ENCODE results near the gene SCYGR3. TPM values are rescaled to one million over a fixed set of nuclear protein-coding genes. Genes with fewer than 3 reads are reported as not detected.

Gene SCYGR3
- total and polyA plus RNA-seq, 2 of the 13 experiments (the other 11 are each of a cell fraction or from before 2014, with no cell fraction given) = not detected

DNA sequence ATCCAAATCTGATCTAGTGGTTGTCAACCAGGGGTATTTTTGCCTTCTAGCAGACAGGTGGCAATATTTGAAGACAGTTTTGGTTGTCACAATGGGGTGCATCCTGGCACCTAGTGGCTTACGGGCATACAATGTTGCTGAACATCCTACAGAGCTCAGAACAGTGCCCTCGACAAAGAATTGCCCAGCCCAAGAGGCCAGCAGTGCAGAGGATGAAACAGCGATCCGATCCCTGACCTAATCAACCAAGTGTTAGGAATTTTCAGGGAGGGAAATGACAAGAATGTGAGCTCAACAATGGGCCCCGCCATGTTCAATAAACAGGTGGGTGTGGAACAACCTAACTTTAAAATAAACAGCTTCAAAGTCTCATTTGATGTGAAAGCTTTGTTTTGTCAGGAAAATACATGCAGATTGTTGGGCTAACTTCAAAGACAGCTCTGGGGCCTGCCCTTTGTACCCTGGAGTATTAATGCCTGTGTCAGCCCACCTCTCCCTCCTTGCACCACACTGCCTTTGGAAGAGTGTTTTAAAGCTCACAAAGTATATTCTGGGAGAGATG, 29.4 kb upstream of the SCYGR3 start:
- Histone ChIP-seq H3K9me3 (ENCODE audit: low read length) (no peaks in the 10 kb centered on the region), H4K20me1 (ENCODE audit: insufficient read depth, low read length) (no peaks in the 10 kb centered on the region), H3K27me3 (ENCODE audit: control insufficient read depth in 1 of 2, insufficient read depth in 2 of 2, low read length in 2 of 2) (no peaks in the 10 kb centered on the region), H3K79me2 (ENCODE audit: insufficient read depth, low read length) (no peaks in the 10 kb centered on the region), H3K4me3 (replicated peaks in 1 of 3; ENCODE audit: insufficient read depth in 1 of 3, low read depth in 2 of 3, low read length in 3 of 3) (peak overlapping the region in 1 of 3 experiments; percentile 18; a peak in 1 of 6 replicates), H2AFZ (ENCODE audit: low read length) (no peak overlapping the region), H3K27ac (ENCODE audit: extremely low read length, insufficient read depth, low read length) (peak overlapping the region; percentile 61), H3K4me2 (ENCODE audit: low read depth, low read length) (peak overlapping the region; percentile 55), H3K4me1 (ENCODE audit: insufficient read depth, low read length) (peaks cover 38% of the 10 kb centered on the region), H3K36me3 (replicated peaks in 1 of 2; ENCODE audit: control insufficient read depth in 1 of 2, insufficient read depth in 2 of 2, low read length in 2 of 2) (no peaks in the 10 kb centered on the region), H3K9ac (ENCODE audit: insufficient read depth, low read depth, low read length) (peak overlapping the region; percentile 45; the same call in 1 of the 2 replicates)
- in situ Hi-C loops (cut with HindIII; ENCODE audit: extremely low pct_ligation_motif_present, low pct_unique_long_range_greater_than_20kb) = no loop called here
- ChIA-PET POLR2A (interaction anchor here (1.1 to 1.4 kb wide), 6 partner anchors 14 to 305 kb away, joined by 3 to 6 read pairs (median 4); partner anchors contain the start of gene CCL20), CTCF (ENCODE audit: low intra/inter-chr PET ratio, low total read pairs) (interaction anchor here (0.8 kb wide), 1 partner anchor 9 kb away, joined by 3 read pairs; no protein-coding TSS in a partner anchor)
- intact Hi-C loops (cut with micrococcal nuclease; ENCODE audit: unreplicated experiment) = loop anchor here (1.0 to 5.0 kb wide), 3 partner anchors 122 to 172 kb away; partner anchors contain the start of genes AGFG1 and CCL20
- BruUV-seq (replicated peaks) = no TSS peak
- FAIRE-seq (peak; percentile 81), ATAC-seq (peak; percentile 95), DNase-seq (ENCODE audit: low spot score) (peak; percentile 98)
- 6% methylated on average over 5 of the region's 5 CpGs for WGBS (ENCODE audit: low lambda C conversion rate)
- TF ChIP-seq KDM6A (CRISPR knock-in tag; IDR thresholded peaks at IDR 0.05; ENCODE audit: low read depth) (peak; percentile 64; the same call in 1 of the 2 replicates), CHCHD3 (CRISPR knock-in tag; IDR thresholded peaks at IDR 0.05) (no peak), ZNF441 (CRISPR knock-in tag; IDR thresholded peaks at IDR 0.05; ENCODE audit: borderline replicate concordance) (peak; percentile 70; the same call in 1 of the 2 replicates), KDM3A (CRISPR knock-in tag; IDR thresholded peaks at IDR 0.05; ENCODE audit: low read depth) (peak; percentile 22; the same call in 1 of the 2 replicates), ZMYM4 (CRISPR knock-in tag; IDR thresholded peaks at IDR 0.05) (peak; percentile 73), TBL1XR1 (IDR thresholded peaks at IDR 0.05; ENCODE audit: borderline replicate concordance, low read length, partially characterized antibody) (peak; percentile 31), ZKSCAN5 (CRISPR knock-in tag; IDR thresholded peaks at IDR 0.05) (no peak), GFI1 (CRISPR knock-in tag; IDR thresholded peaks at IDR 0.05; ENCODE audit: borderline replicate concordance) (peak; percentile 80), KDM5A (IDR thresholded peaks at IDR 0.05; ENCODE audit: borderline replicate concordance, low read length) (no peak; the same call in 1 of the 2 replicates), NR2C2 (CRISPR knock-in tag; IDR thresholded peaks at IDR 0.05; ENCODE audit: borderline replicate concordance) (no peak), ZBTB21 (CRISPR knock-in tag; IDR thresholded peaks at IDR 0.05) (peak; percentile 66), ZNF501 (CRISPR knock-in tag; IDR thresholded peaks at IDR 0.05) (no peak), HDAC1 (CRISPR knock-in tag; IDR thresholded peaks at IDR 0.05) (peak; percentile 44; the same call in 1 of the 2 replicates)
- TF ChIP-seq, protein P1, sequence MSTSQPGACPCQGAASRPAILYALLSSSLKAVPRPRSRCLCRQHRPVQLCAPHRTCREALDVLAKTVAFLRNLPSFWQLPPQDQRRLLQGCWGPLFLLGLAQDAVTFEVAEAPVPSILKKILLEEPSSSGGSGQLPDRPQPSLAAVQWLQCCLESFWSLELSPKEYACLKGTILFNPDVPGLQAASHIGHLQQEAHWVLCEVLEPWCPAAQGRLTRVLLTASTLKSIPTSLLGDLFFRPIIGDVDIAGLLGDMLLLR (CRISPR knock-in tag; IDR thresholded peaks at IDR 0.05) = no peak
- TF ChIP-seq, protein P2, sequence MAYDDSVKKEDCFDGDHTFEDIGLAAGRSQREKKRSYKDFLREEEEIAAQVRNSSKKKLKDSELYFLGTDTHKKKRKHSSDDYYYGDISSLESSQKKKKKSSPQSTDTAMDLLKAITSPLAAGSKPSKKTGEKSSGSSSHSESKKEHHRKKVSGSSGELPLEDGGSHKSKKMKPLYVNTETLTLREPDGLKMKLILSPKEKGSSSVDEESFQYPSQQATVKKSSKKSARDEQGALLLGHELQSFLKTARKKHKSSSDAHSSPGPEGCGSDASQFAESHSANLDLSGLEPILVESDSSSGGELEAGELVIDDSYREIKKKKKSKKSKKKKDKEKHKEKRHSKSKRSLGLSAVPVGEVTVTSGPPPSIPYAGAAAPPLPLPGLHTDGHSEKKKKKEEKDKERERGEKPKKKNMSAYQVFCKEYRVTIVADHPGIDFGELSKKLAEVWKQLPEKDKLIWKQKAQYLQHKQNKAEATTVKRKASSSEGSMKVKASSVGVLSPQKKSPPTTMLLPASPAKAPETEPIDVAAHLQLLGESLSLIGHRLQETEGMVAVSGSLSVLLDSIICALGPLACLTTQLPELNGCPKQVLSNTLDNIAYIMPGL (CRISPR knock-in tag; IDR thresholded peaks at IDR 0.05; ENCODE audit: borderline replicate concordance in 1 of 2, low read depth in 1 of 2) = peak in 1 of 2 experiments; percentile 56; a peak in 1 of 4 replicates
- TF ChIP-seq, protein P3, sequence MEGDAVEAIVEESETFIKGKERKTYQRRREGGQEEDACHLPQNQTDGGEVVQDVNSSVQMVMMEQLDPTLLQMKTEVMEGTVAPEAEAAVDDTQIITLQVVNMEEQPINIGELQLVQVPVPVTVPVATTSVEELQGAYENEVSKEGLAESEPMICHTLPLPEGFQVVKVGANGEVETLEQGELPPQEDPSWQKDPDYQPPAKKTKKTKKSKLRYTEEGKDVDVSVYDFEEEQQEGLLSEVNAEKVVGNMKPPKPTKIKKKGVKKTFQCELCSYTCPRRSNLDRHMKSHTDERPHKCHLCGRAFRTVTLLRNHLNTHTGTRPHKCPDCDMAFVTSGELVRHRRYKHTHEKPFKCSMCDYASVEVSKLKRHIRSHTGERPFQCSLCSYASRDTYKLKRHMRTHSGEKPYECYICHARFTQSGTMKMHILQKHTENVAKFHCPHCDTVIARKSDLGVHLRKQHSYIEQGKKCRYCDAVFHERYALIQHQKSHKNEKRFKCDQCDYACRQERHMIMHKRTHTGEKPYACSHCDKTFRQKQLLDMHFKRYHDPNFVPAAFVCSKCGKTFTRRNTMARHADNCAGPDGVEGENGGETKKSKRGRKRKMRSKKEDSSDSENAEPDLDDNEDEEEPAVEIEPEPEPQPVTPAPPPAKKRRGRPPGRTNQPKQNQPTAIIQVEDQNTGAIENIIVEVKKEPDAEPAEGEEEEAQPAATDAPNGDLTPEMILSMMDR (CRISPR knock-in tag; IDR thresholded peaks at IDR 0.05) = peak; percentile 26; the same call in 1 of the 2 replicates
